HG02870 (cell line): ENCODE measurements around the gene NBDY.

Experiments used
- ATAC-seq: cut with Tn5 transposase; IDR thresholded peaks from one replicate; pipeline ENCODE4 v1.9.1; 2021; ENCODE audit warnings: mild to moderate bottlenecking, moderate library complexity; ENCODE audit not compliant: unreplicated experiment

The NBDY gene

DNA sequence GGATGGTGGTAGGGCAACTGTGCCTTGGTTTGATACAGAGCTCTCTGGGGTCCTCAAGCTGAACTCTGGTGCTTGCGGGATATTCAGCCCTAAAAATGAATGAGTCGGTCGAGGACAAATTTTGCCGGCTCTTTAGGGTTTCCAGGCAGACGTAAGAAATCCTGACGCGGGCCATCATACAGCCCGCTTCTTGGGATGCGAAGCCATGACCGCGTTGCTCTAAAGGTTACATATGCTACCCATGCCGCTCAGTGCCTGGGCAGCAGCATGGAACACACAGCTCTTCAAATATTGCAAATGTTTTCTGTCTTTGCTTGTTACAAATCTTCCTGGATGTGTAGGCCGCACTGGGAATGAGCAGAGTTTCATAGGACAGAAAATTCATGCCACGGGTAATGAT, 55.6 kb downstream of the NBDY start:
- ATAC-seq = no peak

DNA sequence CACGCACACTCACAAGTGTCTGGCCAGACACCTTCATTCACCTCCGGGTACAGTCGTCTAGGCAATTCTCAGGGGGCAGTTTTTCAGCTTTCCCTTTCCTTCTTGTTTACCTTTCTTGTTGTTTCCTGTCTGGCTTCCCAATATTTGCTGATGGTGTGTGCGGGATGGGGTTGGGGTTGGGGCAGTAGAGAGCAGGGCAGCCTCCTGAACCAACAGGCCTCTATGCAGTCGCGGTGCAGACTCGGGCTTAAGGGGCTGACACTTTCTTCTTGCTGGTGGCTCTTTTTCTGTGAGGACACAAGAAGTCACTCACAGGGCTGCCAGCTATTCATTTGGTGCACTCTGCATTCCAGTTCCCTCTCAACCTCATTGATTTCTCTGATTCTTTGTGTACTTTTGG, 56.4 kb downstream of the NBDY start:
- ATAC-seq = no peak

DNA sequence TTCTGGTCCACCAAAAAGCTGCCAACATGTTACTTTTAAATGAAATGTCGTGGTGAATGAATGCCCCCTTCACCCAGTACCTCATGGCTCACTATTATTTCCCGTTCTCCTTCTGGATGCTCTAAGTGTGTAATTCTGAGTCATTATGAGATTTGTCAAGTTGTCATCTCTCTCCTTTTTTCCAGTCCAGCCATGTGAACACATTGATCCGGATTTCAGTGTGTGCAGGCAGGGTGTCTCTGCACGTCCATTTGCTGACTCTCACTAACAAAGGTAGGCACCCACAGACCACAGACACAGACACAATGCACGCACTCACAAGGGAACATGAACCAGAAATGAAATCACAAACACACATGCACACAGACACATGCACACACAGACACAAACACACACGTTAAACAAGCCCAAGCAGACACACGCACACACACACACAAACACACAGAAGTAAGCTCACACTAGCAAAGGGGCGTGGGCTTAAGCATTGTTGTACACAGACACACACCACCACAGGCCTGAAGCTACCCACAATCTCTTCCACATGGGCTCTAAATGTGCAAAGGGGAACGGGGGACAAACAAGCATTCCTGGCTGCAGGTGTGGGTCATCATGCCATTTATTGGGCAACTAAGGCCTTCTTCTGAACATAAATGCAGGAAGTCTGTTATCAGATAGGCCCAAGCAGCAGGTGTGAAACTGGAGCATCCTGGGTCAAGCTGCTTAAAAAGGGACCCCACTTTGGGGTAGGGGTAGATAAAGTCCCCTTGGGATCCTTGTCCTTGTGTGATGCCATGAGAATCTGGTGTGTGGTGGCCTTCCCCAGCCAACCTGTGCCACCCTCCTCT, 58.1 kb downstream of the NBDY start:
- ATAC-seq = no peak

DNA sequence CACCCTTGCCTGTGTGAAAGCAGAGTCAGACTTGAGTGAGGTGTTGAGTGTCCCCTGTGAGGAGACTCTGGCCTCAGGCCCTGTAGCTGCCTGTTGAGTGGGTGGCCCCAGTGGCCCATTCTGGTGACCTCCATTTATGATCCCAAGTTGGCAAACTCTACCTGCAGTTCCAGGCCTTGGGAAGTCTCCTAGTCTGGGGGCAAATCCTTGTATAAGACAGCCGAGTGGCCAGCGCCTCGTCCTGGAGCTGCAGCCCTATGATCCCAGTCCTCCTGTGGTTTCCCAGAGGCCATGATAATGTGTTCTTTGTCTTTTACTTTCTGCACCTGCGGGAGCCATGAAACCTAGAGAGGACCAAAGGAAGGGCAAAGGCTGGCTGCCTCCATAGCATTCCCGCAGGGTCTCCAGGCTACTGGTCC, 58.7 kb downstream of the NBDY start:
- no peak for ATAC-seq

DNA sequence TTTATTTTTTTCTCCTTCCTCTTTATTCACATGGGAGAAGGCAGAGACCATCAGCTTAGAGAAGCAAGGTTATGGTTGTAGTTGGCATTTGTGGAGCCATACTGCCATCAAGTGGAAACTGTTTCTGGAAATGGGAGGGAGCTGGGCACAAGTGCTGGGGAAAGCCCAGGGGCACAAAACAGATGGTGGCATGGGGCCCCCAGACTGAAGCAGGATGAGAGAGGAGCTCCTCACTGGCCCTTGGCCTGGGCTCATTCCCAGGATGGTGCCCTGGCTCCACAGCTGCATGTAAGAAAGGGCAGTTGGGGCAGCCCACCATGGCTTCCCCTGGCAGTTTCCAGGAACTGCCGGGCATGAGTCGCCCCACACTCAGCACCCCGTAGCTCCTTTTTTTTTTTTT, 59.2 kb downstream of the NBDY start:
- ATAC-seq = no peak

DNA sequence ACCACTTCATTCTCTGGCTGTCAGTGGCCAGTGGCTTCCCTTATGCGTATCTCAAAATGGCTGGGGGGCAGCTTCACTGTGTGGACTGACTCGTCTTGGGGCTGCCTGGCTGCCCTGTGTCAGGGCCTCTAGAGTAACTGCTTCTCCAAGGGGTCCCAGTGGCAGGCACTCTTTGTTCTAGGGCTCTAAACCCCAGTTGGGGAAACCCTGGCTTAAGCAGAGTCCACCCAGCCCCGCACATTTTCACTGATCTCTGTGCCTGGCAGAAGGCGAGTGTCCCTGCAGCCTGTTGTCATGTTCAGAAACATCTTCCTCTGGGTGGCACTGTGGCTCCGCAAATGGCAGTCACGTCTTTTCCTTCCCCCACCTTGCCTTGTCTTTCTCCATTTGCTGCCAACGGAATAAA, 59.7 kb downstream of the NBDY start:
- peak; percentile 62 for ATAC-seq

DNA sequence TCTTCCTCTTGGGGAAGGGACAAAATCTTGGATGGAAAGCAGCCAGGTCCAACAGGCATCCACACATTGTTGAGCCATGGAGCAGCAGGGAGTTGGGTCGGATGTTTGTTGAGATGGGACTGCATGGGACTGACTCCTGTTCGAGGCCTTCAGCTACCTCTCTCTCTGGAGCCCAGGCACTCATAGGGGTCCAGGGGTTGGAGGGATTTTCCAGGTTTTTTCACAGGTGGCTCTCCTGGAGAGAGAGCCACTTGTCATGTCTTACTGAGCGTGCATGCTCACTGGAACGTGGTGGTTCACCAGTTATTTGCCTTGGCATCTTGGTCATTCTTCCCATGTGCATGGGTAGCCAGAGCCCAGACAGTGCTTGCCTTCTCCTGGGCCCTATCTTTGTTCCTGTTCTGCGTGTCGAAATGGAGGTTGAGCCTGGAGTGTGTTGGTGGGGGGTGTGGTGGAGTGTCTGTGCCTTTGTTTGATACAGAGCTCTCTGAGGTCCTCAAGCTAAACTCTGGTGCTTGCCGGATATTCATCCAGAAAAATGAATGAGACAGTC, 60.6 kb downstream of the NBDY start:
- no peak for ATAC-seq

DNA sequence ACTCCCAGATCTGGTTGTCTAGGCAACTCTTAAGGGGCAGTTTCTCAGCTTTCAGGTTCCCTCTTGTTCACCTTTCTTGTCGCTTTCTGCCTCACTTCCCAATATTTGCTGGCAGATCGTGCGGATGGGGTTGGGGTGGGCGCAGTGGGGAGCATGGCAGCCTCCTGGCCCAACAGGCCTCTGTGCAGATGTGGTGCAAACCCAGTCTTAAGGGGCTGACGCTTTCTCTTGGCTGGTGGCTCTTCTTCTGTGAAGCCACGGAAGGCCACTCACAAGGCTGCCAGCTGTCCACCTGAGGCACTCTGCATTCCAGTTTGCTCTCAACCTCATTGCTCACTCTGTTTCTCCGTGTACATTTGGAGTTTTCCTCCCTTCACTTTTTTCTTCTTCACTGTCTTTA, 61.7 kb downstream of the NBDY start:
- no peak for ATAC-seq

DNA sequence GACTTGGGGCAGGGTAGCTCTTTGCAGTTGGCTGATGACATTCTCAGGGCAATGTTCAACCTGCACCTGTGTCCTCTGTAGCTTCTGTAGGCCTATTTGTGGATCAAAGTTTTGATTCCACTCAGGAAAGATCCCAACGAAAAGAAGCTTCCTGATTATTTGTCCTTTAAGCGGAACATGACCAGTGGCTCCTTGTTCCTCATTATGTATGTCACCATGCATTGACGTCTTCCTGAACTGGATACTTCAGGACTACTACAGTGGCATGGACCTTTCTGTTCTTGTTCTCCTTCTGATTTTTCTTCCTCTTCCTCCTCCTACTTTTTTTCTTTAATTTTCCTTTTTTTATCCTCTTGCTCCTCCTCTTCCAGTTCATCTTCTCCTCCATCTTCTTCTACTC, 62.4 kb downstream of the NBDY start:
- ATAC-seq = no peak

DNA sequence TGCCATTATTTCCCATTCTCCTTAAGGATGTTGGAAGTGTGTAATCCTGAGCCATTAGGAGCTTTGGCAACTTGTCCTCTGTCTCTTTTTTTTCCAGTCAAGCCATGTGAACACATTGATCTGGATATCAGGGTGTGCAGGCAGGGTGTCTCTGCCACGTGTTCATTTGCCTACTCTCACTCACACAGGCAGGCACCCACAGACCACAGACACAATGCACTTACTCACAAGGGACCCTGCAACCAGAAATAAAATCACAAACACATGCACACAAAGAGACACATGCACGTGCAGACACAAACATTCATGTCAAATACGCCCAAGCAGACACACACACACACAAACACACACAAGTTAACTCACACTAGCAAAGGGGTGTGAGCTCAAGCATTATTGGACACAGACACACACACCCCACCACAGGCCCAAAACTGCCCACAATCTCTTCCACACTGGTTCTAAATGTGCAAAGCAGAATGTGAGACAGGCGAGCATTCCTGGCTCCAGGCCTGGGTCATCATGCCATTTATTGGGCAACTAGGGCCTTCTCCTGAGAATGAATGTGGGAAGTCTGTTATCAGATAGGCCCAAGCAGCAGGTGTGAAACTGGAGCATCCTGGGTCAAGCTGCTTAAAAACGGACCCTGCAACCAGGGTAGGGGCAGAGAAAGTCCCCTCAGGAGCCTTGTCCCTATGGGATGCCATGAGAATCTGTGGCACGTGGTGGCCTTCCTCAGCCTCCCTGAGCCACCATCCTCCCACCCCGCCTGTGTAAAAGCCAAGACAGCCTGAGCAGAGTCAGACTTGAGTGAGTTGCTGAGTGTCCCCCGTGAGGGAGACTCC, 63.4 kb downstream of the NBDY start:
- no peak for ATAC-seq

DNA sequence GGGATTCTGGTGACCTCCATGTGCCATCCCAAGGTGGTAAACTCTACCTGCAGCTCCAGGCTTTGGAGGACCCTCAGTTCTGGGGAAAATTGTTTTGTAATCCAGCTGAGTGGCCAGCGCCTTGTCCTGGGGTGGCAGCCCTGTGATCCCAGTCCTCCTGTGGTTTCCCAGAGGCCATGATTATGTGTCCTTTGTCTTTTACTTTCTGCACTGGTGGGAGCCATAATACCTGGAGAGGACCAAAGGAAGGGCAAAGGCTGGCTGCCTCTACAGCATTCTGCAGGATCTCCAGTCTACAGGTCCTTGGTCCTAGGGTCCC, 64.0 kb downstream of the NBDY start:
- ATAC-seq = no peak

DNA sequence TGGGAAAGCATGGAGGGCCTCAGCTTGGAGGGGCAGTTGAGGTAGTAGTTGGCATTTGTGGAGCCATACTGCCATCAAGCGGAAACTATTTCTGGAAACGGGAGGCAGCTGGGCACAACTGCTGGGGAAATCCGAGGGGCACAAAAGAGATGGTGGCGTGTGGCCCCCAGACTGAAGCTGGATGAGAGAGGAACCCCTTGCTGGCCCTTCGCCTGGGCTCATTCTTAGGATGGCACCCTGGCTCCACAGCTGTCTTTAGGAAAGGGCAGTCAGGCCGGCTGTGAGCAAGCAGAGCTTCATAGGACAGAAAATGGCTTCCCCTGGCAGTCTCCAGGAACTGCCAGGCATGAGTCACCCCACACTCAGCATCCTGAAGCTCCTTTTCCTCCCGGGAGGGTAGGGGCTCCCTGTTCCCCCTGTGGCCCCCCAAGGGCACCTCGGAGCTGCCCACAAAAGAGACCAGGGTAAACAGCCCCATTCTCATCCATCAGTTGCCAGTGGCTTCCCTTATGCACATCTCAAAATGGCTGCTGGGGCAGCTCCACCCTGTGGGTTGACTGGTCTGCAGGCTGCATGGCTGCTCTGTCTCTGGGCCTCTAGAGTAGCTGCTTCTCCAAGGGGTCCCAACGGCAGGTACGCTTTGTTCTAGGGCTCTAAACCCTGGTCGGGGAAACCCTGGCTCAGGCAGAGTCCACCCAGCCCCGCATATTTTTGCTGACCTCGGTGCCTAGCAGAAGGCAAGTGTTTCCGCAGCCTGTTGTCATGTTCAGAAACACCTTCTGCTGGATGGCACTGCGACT, 64.7 kb downstream of the NBDY start:
- ATAC-seq = no peak

DNA sequence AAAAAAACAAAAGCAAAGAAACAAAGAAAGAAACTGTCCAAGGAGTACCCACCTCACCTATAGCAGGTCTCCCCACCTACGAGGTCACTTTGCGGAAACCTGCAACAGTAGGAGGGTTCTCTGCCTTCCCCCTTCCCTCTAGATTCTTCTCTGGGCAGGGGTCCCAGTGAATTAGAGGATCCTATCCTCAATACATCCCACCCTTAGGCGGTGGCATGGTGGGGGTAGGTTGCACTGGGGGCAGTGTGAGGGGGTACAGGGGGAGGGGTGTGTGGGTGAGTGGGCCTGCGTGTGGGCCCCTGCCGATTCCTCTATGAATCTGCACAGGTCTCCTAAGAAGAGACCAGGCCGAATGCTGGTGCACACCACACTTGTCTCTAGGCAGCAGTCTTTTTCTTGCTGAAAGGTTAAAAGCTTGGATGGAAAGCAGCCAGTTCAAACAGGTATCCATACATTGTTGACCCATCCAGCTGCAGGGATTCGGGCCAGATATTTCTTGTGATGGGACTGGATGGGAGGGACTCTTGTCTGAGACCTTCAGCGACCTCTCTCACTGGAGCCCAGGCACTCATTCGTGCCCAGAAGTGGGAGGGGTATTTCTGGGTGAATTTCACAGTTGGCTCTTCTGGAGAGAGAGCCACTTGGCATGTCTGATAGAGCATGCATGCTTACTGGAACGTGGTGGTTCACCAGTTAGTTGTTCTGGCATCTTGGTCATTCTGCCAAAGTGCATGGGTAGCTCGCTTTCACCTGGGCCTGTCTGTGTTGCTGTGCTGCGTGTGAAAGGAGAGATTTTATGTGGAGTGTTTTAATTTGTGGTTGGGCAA, 65.6 kb downstream of the NBDY start:
- ATAC-seq = no peak

DNA sequence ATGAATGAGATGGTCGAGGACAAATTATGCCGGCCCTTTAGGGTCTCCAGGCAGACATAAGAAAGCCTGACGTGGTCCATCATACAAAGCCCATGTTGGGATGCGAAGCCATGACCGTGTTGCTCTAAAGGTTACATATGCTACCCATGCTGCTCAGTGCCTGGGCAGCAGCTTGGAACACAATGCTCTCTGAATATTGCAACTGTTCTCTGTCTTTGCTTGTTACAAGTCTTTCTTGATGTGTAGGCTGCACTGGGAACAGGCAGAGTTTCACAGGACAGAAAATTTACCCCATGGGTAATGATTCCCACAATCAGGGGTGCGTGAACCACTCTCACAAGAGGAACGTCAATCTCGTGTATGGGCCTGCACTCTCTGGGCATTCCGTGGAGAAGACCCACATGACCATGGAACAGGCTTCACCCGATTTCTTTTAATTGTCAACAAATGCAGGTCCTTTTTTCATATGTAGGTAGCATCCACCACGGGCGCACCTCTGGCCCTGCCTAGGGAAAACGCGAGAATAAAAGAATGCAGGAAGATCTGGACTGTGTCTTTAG, 66.3 kb downstream of the NBDY start:
- ATAC-seq = no peak

DNA sequence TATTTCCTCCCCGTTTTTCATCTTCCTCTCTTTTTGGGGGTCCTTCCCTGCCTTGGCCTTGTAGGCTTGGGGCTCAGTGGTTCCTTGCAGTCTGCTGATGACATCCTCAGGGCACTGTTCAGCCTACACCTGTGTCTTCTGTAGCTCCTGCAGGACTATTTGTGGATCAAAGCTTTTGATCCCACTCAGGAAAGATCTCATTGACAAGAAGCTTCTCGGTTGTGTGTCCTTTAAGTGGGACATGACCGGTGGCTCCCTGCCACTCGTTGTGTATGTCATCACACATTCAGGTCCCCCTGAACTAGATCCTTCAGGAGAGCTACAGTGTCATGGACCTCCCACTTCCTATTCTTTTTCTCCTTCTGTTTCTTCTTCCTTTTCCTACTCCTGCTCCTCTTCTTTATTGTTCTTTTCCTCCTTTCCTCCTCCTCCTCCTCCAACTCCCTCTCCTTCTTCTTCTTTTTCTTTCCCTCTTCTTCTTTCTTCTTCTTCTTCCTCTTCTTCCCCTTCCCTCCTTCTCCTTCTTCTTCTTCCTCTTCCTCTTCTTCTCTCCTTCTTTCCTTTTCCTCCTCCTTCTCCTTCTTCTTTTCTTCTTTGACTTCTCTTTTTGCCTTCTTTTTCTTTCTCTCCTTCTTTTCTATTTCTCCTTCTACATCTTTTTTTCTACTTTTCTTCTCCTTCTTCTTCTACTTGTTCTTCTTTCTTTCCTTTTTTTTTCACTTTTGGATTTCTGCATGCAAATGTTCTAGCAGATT, 67.8 kb downstream of the NBDY start:
- no peak for ATAC-seq

DNA sequence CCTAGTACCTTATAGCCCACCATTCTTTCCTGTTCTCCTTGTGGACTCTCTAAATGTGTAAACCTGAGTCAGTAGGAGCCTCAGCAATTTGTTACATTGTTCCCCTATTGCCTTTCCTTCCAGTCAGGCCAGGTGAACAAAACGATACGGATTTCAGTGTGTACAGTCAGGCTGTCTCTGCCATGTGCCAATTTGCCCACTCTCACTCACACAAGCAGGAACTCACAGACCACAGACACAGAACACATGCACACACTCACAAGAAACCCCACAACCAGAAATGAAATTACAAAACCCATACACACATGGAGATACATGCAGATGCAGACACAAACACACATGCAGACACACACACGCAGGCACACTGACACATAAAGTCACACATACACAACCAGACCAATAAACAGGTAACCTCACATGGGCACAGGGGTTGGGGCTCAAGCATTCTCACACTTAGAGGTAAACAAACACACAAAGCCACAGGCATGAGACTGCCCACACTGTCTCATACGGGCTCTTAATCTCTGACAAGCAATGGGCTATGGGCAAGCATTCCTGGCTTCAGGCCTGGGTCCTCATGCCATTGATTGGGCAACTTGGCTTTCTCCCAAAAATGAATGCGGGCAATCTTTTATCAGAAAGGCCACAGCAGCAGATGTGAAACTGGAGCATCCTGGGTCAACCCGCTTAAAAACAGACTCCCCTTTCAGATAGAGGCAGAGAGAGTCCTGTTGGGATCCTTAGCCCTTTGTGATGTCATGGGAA, 68.7 kb downstream of the NBDY start:
- ATAC-seq = no peak

DNA sequence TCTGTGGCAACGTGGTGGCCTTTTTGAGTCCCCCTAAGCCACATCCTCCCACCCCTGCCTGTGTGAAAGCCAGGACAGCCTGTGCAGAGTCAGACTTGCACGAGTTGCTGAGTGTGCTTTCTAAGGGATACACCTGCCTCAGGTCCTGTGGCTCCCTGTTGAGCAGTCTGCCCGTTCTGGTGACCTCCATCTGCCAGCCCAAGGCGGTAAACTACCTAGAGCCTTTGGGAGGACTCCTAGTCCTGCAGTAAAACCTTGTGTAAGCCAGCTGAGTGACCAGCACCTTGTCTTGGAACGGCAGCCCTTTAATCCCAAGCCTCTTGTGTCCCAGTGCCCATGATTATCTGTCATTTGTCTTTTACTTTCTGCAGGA, 69.3 kb downstream of the NBDY start:
- no peak for ATAC-seq

DNA sequence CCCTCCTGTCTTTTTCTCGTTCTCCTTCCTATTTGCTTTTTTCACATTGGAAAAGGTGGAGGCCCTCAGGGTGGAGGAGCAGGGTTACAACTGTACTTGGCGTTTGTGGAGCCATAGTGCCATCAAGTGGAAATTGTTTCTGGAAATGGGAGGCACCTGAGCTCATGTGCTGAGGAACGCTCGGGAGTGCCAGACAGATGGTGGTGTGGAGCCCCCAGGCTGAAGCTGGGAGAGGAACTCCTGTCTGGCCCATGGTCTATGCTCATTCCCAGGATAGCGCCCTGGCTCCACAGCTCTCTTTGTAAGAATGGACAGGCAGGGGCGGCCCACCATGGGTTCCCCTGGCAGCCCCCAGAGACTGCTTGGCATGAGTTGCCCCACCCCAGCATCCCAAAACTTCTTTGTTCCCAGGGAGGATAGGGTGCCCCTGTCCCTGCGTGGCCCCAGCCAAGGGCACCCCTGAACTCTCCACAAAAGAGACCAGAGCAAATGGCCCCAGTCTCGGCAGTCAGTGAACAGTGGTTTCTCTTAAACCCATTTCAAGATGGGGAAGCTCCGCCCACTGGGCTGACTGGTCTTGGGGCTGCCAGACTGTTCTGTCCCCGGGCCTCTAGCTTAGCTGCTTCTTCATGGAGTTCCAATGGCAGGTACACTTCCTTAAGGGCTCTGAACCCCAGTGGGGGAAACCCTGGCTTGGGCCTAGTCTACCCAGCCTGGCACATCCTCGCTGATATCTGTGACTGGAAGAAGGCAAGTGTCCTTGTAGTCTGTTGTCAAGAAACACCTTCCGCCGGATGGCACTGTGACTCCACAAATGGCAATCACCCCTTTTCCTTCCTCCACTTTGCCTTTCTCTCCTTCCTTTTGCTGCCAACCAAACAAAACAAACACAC, 70.1 kb downstream of the NBDY start:
- no peak for ATAC-seq
